ENCODE measurements around the gene TBC1D5. TPM values are rescaled to one million over a fixed set of nuclear protein-coding genes. Genes with fewer than 3 reads are reported as not detected.

Gene TBC1D5
- total RNA-seq, 1 experiment from 2014 or later, result 30.4 TPM

- intact Hi-C loops (cut with micrococcal nuclease; ENCODE audit: unreplicated experiment) (no loop called here), in situ Hi-C loops (cut with HindIII; ENCODE audit: low pct_unique_long_range_greater_than_20kb, low sequenced_read_pairs) (no loop called here)
- H3K27me3 ChIP-seq (ENCODE audit: control insufficient read depth, insufficient read depth, low read length), result no peaks in the 10 kb centered on the region
- H3K9me3 ChIP-seq (ENCODE audit: control insufficient read depth, insufficient read depth, low read depth, low read length), result no peaks in the 10 kb centered on the region
- H3K36me3 ChIP-seq (ENCODE audit: control insufficient read depth, insufficient read depth, low read length), result no peaks in the 10 kb centered on the region; the same call in 1 of the 2 replicates
- H3K27ac ChIP-seq (ENCODE audit: low read length), result no peak overlapping the region
- BruUV-seq (replicated peaks), result no TSS peak
- ATAC-seq (no peak), DNase-seq (ENCODE audit: low read depth, low spot score) (no peak)
- POLR2A ChIA-PET, result no interaction called here
- no peak overlapping the region for H3K4me3 ChIP-seq (ENCODE audit: low read depth in 2 of 2, low read length in 2 of 2)
- CTCF ChIA-PET, result no interaction called here
- TF ChIP-seq SIN3A (IDR thresholded peaks at IDR 0.05; ENCODE audit: borderline replicate concordance, insufficient read depth, low read depth, low read length) (no peak), TCF7L2 (IDR thresholded peaks at IDR 0.05; ENCODE audit: low read depth, low read length) (no peak)
- H3K4me1 ChIP-seq (ENCODE audit: control insufficient read depth, insufficient read depth, low read length), result no peaks in the 10 kb centered on the region
These were observed 375.3 kb downstream of the TBC1D5 start for GRCh38 chr3:17367171-17367570.

GRCh38 chr3:17360991-17361390 is 381.4 kb downstream of the TBC1D5 start:
- DNase-seq (ENCODE audit: low read depth, low spot score), result no peak
- H3K36me3 ChIP-seq (ENCODE audit: control insufficient read depth, insufficient read depth, low read length), result no peaks in the 10 kb centered on the region
- no peak overlapping the region for H3K27ac ChIP-seq (ENCODE audit: low read length)
- intact Hi-C loops (cut with micrococcal nuclease; ENCODE audit: unreplicated experiment) (no loop called here), in situ Hi-C loops (cut with HindIII; ENCODE audit: low pct_unique_long_range_greater_than_20kb, low sequenced_read_pairs) (no loop called here)
- H3K9me3 ChIP-seq (ENCODE audit: control insufficient read depth, insufficient read depth, low read depth, low read length), result no peaks in the 10 kb centered on the region
- POLR2A ChIA-PET, result no interaction called here
- H3K4me1 ChIP-seq (ENCODE audit: control insufficient read depth, insufficient read depth, low read length), result no peaks in the 10 kb centered on the region
- H3K27me3 ChIP-seq (ENCODE audit: control insufficient read depth, insufficient read depth, low read length), result no peaks in the 10 kb centered on the region
- CTCF ChIA-PET, result no interaction called here
- no peak for ATAC-seq
- no TSS peak for BruUV-seq (replicated peaks)
- no peak overlapping the region for H3K4me3 ChIP-seq (ENCODE audit: low read depth in 2 of 2, low read length in 2 of 2)
- no peak for TF ChIP-seq TCF7L2 (IDR thresholded peaks at IDR 0.05; ENCODE audit: low read depth, low read length)
- no peak for TF ChIP-seq POLR2AphosphoS5 (IDR thresholded peaks at IDR 0.05; ENCODE audit: low read depth, low read length)
- TF ChIP-seq SIN3A (IDR thresholded peaks at IDR 0.05; ENCODE audit: borderline replicate concordance, insufficient read depth, low read depth, low read length), result no peak
- TF ChIP-seq CTCF (IDR thresholded peaks at IDR 0.05), result no peak
- TF ChIP-seq REST (IDR thresholded peaks at IDR 0.05; ENCODE audit: insufficient read depth in 1 of 2, low read depth in 2 of 2, low read length in 1 of 2), result no peak

- no peaks in the 10 kb centered on the region for H3K36me3 ChIP-seq (ENCODE audit: control insufficient read depth, insufficient read depth, low read length)
- no peak for DNase-seq (ENCODE audit: low read depth, low spot score)
- H3K4me1 ChIP-seq (ENCODE audit: control insufficient read depth, insufficient read depth, low read length), result no peaks in the 10 kb centered on the region
- TF ChIP-seq TCF7L2 (IDR thresholded peaks at IDR 0.05; ENCODE audit: low read depth, low read length) (no peak), POLR2AphosphoS5 (IDR thresholded peaks at IDR 0.05; ENCODE audit: low read depth, low read length) (no peak), REST (IDR thresholded peaks at IDR 0.05; ENCODE audit: insufficient read depth in 1 of 2, low read depth in 2 of 2, low read length in 1 of 2) (no peak), SIN3A (IDR thresholded peaks at IDR 0.05; ENCODE audit: borderline replicate concordance, insufficient read depth, low read depth, low read length) (no peak), CTCF (IDR thresholded peaks at IDR 0.05) (no peak)
- H3K4me3 ChIP-seq (ENCODE audit: low read depth in 2 of 2, low read length in 2 of 2), result no peak overlapping the region
- in situ Hi-C loops (cut with HindIII; ENCODE audit: low pct_unique_long_range_greater_than_20kb, low sequenced_read_pairs) (no loop called here), intact Hi-C loops (cut with micrococcal nuclease; ENCODE audit: unreplicated experiment) (no loop called here)
- ChIA-PET POLR2A (no interaction called here), CTCF (no interaction called here)
- ATAC-seq, result no peak
- H3K9me3 ChIP-seq (ENCODE audit: control insufficient read depth, insufficient read depth, low read depth, low read length), result no peaks in the 10 kb centered on the region
- H3K27ac ChIP-seq (ENCODE audit: low read length), result no peak overlapping the region
- BruUV-seq (replicated peaks), result no TSS peak
- no peaks in the 10 kb centered on the region for H3K27me3 ChIP-seq (ENCODE audit: control insufficient read depth, insufficient read depth, low read length)
These were observed 382.5 kb downstream of the TBC1D5 start for GRCh38 chr3:17359911-17360310.

All from Panc1 (cell line).